Astrocyte of the cerebellum (primary cell): ENCODE measurements around the gene KCTD12.
"Not testable (repeated sequence)": the region's sequence is repeated elsewhere in the genome, so short reads cannot be mapped to it uniquely, and the experiment has no call there.

Experiments used
- DNase-seq: peaks from one replicate; pipeline ENCODE4 v3.0.0-alpha.2; 2011; ENCODE audit warnings: low read depth
- H3K4me3 ChIP-seq: 2 replicates; pipeline ENCODE4 v1.5.1; 2011; ENCODE audit warnings: mild to moderate bottlenecking, low read depth, low read length, moderate library complexity
- in situ Hi-C: cut with HindIII; loops from 2 replicates; pipeline ENCODE4 v1.10.0; 2017; ENCODE audit warnings: low sequenced_read_pairs
- TF ChIP-seq, protein P1 (sequence below): IDR thresholded peaks from 2 replicates; pipeline ENCODE4 v1.5.1; 2012; ENCODE audit warnings: low read length, low read depth, moderate library complexity, mild to moderate bottlenecking; ENCODE audit errors: missing control alignments

Gene KCTD12

DNA sequence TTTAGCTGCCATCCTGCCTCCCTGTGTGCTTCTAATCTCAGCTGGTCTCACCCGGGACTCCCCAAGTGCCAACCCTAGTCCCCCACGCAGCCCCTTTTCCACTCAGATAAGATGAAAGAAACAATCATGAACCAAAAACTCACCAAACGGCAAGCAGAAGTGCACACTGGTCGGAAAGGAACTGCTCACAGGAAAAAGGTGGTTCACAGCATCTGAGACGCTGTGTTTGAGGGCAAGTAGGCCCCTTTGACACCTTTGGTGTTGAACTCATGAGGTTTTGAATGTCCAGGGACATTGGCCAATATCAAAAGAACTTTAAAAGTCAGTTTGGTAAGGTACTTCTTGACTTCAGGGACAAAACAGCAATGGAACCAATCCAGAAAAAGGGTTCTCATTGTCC lies 41.8 kb upstream of the KCTD12 start:
- H3K4me3 ChIP-seq = no peak overlapping the region
- DNase-seq = no peak
- TF ChIP-seq, protein P1, sequence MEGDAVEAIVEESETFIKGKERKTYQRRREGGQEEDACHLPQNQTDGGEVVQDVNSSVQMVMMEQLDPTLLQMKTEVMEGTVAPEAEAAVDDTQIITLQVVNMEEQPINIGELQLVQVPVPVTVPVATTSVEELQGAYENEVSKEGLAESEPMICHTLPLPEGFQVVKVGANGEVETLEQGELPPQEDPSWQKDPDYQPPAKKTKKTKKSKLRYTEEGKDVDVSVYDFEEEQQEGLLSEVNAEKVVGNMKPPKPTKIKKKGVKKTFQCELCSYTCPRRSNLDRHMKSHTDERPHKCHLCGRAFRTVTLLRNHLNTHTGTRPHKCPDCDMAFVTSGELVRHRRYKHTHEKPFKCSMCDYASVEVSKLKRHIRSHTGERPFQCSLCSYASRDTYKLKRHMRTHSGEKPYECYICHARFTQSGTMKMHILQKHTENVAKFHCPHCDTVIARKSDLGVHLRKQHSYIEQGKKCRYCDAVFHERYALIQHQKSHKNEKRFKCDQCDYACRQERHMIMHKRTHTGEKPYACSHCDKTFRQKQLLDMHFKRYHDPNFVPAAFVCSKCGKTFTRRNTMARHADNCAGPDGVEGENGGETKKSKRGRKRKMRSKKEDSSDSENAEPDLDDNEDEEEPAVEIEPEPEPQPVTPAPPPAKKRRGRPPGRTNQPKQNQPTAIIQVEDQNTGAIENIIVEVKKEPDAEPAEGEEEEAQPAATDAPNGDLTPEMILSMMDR = no peak
- in situ Hi-C loops = no loop called here

DNA sequence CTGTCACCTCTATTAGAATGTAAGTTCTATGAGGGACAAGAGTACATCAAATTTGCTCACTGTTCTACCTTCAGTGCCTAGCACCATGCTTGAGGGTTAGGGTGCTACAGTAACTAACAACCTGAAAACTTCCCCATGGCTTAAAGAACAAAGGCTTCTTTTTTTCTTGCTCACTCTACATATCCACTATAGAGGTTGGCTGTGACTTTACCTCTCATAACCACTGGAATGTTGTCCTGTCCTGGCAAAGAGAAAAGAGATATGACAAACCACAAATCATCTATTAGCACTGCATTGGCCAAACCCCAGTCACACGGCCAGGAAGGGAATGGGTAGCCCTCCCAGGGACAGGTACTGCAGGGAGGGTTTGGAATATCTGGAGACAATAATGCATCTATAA lies 38.9 kb upstream of the KCTD12 start:
- DNase-seq = no peak
- TF ChIP-seq, protein P1 = no peak

DNA sequence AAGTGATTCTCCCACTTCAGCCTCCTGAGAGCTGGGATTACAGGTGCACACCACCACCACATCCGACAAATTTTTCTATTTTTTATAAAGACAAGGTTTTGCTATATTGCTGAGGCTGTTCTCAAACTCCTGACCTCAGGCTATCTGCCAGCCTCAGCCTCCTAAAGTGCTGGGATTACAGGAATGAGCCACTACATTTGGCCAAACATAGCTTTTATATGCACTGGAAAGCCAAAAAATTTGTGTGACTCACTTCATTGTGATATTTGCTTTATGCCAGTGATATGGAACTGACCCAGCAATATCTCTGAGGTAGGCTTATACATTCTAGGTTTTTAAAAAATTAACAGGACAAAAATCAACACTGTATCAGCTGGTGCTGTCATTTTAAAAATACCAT lies 35.3 kb upstream of the KCTD12 start:
- no peak overlapping the region for H3K4me3 ChIP-seq
- peak; percentile 5 for DNase-seq
- TF ChIP-seq, protein P1 = no peak
- in situ Hi-C loops = loop anchor here (25.0 kb wide), 1 partner anchor 1059 kb away; no protein-coding TSS in a partner anchor

More for the DNA sequence above, 38.9 kb upstream of the KCTD12 start:
- in situ Hi-C loops = no loop called here
- H3K4me3 ChIP-seq = no peak overlapping the region

DNA sequence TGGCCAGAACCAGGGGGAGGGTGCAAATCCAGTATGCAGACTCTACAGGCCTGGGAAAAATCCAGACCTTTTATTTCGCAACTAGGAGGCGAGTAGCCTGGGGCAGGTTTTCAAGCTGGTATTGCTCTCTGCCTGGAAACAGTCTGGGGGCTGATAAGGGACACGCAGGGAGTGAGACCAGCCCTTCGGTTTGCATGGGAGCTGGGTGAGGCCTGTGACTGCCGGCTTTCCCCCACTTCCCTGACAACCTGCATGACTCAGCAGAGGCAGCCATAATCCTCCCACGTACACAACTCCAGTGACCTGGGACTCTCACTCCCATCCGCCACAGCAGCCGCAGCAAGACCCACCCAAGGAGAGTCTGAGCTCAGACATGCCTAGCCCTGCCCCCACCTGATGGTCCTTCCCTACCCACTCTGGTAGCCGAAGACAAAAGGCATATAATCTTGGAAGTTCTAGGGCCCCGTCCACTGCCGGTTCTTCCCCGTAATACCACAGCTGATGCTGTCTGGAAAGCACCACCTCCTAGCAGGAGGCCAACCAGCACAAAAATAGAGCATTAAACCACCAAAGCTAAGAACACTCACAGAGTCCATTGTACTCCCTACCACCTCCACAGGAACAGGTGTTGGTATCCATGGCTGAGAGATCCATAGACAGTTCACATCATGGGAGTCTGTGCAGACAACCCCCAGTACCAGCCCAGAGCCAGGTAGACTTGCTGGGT lies 31.7 kb upstream of the KCTD12 start:
- DNase-seq, H3K4me3 ChIP-seq: not testable (repeated sequence)
- in situ Hi-C loops = loop anchor here (25.0 kb wide), 1 partner anchor 1056 kb away; no protein-coding TSS in a partner anchor

DNA sequence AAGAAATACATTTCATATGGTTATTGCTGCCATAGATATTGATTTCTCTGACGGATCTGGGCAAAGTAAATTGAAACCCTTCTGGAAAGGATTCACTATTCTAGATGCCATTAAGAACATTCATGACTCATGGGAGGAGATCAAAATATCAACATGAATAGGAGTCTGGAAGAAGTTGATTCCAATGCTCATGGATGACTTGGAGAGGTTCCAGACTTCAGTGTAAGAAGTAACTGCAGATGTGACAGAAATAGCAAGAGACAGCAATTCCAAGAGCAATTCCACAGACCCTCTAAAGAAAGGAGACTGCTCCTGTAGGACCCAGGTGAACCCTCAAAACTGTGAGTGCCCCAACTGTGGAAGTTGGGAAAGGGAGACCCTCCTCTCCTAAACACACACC lies 30.9 kb upstream of the KCTD12 start:
- in situ Hi-C loops = loop anchor here (25.0 kb wide), 1 partner anchor 1055 kb away; no protein-coding TSS in a partner anchor
- TF ChIP-seq, protein P1 = no peak
- no peak for DNase-seq
- no peak overlapping the region for H3K4me3 ChIP-seq

- no peak overlapping the region for H3K4me3 ChIP-seq
- TF ChIP-seq, protein P1 = no peak
- in situ Hi-C loops = loop anchor here (25.0 kb wide), 1 partner anchor 1052 kb away; no protein-coding TSS in a partner anchor
- DNase-seq = no peak
Observed at GRCh38 chr13:76913898-76914297, 27.7 kb upstream of the KCTD12 start.

DNA sequence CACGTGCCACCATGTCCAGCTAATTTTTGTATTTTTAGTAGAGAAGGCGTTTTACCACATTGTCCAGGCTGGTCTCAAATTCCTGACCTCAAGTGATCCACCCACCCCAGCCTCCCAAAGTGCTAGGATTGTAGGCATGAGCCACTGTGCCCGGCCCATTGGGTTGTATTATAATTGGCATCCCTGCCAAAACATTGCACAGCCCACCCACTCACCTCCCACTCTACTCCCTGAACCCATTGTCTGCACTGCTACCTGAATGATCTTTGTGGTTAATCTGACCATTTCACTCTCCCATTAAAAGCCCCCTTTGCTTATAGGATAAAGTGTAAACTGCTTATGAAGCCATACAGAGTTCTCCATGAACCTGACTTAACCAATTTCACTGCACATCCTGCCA lies 26.3 kb upstream of the KCTD12 start:
- DNase-seq = no peak
- no peak overlapping the region for H3K4me3 ChIP-seq
- in situ Hi-C loops = loop anchor here (25.0 kb wide), 1 partner anchor 1050 kb away; no protein-coding TSS in a partner anchor
- TF ChIP-seq, protein P1 = no peak
